ENCODE results near the gene RFXANK. TPM values are rescaled to one million over a fixed set of nuclear protein-coding genes. Genes with fewer than 3 reads are reported as not detected.
"Not testable (repeated sequence)": the region's sequence is repeated elsewhere in the genome, so short reads cannot be mapped to it uniquely, and the experiment has no call there.

The RFXANK gene
- total RNA-seq, 2 donors from 2014 or later = 20.1 to 36.6 TPM

- Histone ChIP-seq H3K9me3 (no peaks in the 10 kb centered on the region), H3K27me3 (peaks cover 5 to 15% of the 10 kb centered on the region in 2 donors), H3K36me3 (no peaks in the 10 kb centered on the region), H3K4me1 (no peaks in the 10 kb centered on the region), H3K4me3 (no peak overlapping the region), H3K27ac (no peak overlapping the region)
- TF ChIP-seq CTCF (IDR thresholded peaks at IDR 0.05) = no peak
- no peak for DNase-seq (ENCODE audit: low spot score)
Measured at GRCh38 chr19:19213426-19214158, 21.5 kb downstream of the RFXANK start.

- no peaks in the 10 kb centered on the region for H3K4me1 ChIP-seq
- H3K27me3 ChIP-seq = peaks cover 5 to 15% of the 10 kb centered on the region in 2 donors
- H3K4me3 ChIP-seq = no peak overlapping the region
- no peaks in the 10 kb centered on the region for H3K36me3 ChIP-seq
- DNase-seq (ENCODE audit: low spot score) = no peak
- TF ChIP-seq CTCF (IDR thresholded peaks at IDR 0.05) = no peak
- no peak overlapping the region for H3K27ac ChIP-seq
- no peaks in the 10 kb centered on the region for H3K9me3 ChIP-seq
Measured at GRCh38 chr19:19214159-19214490, 22.1 kb downstream of the RFXANK start.

- Histone ChIP-seq H3K9me3 (no peaks in the 10 kb centered on the region), H3K36me3 (no peaks in the 10 kb centered on the region), H3K4me1 (no peaks in the 10 kb centered on the region), H3K27me3 (peaks cover 5 to 15% of the 10 kb centered on the region in 2 donors), H3K4me3 (no peak overlapping the region), H3K27ac (no peak overlapping the region)
- no peak for DNase-seq (ENCODE audit: low spot score)
- TF ChIP-seq CTCF (IDR thresholded peaks at IDR 0.05) = no peak
Measured at GRCh38 chr19:19214892-19215291, 22.8 kb downstream of the RFXANK start.

- TF ChIP-seq CTCF (IDR thresholded peaks at IDR 0.05) = no peak
- no peaks in the 10 kb centered on the region for H3K9me3 ChIP-seq
- DNase-seq (ENCODE audit: low spot score) = no peak
Measured at GRCh38 chr19:19215792-19216191, 23.7 kb downstream of the RFXANK start.

GRCh38 chr19:19217099-19217498 is 25.0 kb downstream of the RFXANK start:
- H3K36me3 ChIP-seq = no peaks in the 10 kb centered on the region
- no peak overlapping the region for H3K4me3 ChIP-seq
- DNase-seq (ENCODE audit: low spot score) = no peak
- H3K9me3 ChIP-seq = no peaks in the 10 kb centered on the region
- no peak for TF ChIP-seq CTCF (IDR thresholded peaks at IDR 0.05)
- no peaks in the 10 kb centered on the region for H3K4me1 ChIP-seq
- H3K27ac ChIP-seq = no peak overlapping the region
- H3K27me3 ChIP-seq = peaks cover 0 to 7% of the 10 kb centered on the region in 2 donors

More at GRCh38 chr19:19215792-19216191, 23.7 kb downstream of the RFXANK start:
- no peaks in the 10 kb centered on the region for H3K36me3 ChIP-seq
- H3K4me3 ChIP-seq = no peak overlapping the region
- peaks cover 5 to 15% of the 10 kb centered on the region in 2 donors for H3K27me3 ChIP-seq
- H3K4me1 ChIP-seq = no peaks in the 10 kb centered on the region
- H3K27ac ChIP-seq = no peak overlapping the region

GRCh38 chr19:19218911-19219310 is 26.9 kb downstream of the RFXANK start:
- Histone ChIP-seq H3K4me3 (no peak overlapping the region), H3K27me3 (no peaks in the 10 kb centered on the region)
- no peak for DNase-seq (ENCODE audit: low spot score)

GRCh38 chr19:19221000-19221399 is 28.9 kb downstream of the RFXANK start:
- H3K4me3 ChIP-seq; H3K36me3 ChIP-seq; H3K27ac ChIP-seq; DNase-seq (ENCODE audit: low spot score); H3K9me3 ChIP-seq; H3K27me3 ChIP-seq: not testable (repeated sequence)
- H3K4me1 ChIP-seq = peaks cover 0 to 11% of the 10 kb centered on the region in 2 donors

More at GRCh38 chr19:19218911-19219310, 26.9 kb downstream of the RFXANK start:
- no peaks in the 10 kb centered on the region for H3K9me3 ChIP-seq
- no peak overlapping the region for H3K27ac ChIP-seq
- H3K36me3 ChIP-seq = no peaks in the 10 kb centered on the region
- no peaks in the 10 kb centered on the region for H3K4me1 ChIP-seq
- TF ChIP-seq CTCF (IDR thresholded peaks at IDR 0.05) = no peak
